ENCODE measurements around the gene MGAT5. TPM values are rescaled to one million over a fixed set of nuclear protein-coding genes. Genes with fewer than 3 reads are reported as not detected.
A peak's percentile ranks its signal among the peaks of the same experiment; 100 is the strongest.

The MGAT5 gene
- total and polyA plus RNA-seq, 2 donors from 2014 or later = 14.3 to 40.9 TPM

- no peak for FAIRE-seq
- intact Hi-C loops (cut with DNase I) = no loop called here
Observed at GRCh38 chr2:134367213-134367612, 113.3 kb downstream of the MGAT5 start.

GRCh38 chr2:134368009-134368817 lies 114.3 kb downstream of the MGAT5 start:
- DNase-seq = peak in 4 of 5 donors; percentile 43 to 80 (median 61)

More at GRCh38 chr2:134367213-134367612, 113.3 kb downstream of the MGAT5 start:
- H3K9ac ChIP-seq (ENCODE audit: low read length in 3 of 3) = no peak overlapping the region
- H3K27ac ChIP-seq (ENCODE audit: low read depth in 2 of 2, low read length in 2 of 2) = no peak overlapping the region
- H3K9me3 ChIP-seq (ENCODE audit: control insufficient read depth in 2 of 3, insufficient read depth in 1 of 3, low read length in 3 of 3) = no peaks in the 10 kb centered on the region
- TF ChIP-seq CTCF (IDR thresholded peaks at IDR 0.05; ENCODE audit: borderline replicate concordance, extremely low read depth, insufficient read depth) = no peak
- no peaks in the 10 kb centered on the region for H3K4me1 ChIP-seq (ENCODE audit: control insufficient read depth in 2 of 3, insufficient read depth in 2 of 3, low read depth in 1 of 3, low read length in 3 of 3)
- H3K36me3 ChIP-seq (ENCODE audit: control insufficient read depth in 2 of 3, insufficient read depth in 3 of 3, low read length in 3 of 3) = no peaks in the 10 kb centered on the region
- H3K27me3 ChIP-seq (ENCODE audit: control insufficient read depth, insufficient read depth, low read length) = no peaks in the 10 kb centered on the region
- DNase-seq = no peak
- H3K4me3 ChIP-seq (ENCODE audit: low read length in 3 of 3) = no peak overlapping the region

GRCh38 chr2:134369220-134369902 lies 115.5 kb downstream of the MGAT5 start:
- H3K9me3 ChIP-seq (ENCODE audit: control insufficient read depth in 2 of 3, insufficient read depth in 1 of 3, low read length in 3 of 3) = no peaks in the 10 kb centered on the region
- no peak for FAIRE-seq
- H3K27me3 ChIP-seq (ENCODE audit: control insufficient read depth, insufficient read depth, low read length) = no peaks in the 10 kb centered on the region
- intact Hi-C loops (cut with DNase I) = no loop called here
- no peaks in the 10 kb centered on the region for H3K4me1 ChIP-seq (ENCODE audit: control insufficient read depth in 2 of 3, insufficient read depth in 2 of 3, low read depth in 1 of 3, low read length in 3 of 3)
- TF ChIP-seq CTCF (IDR thresholded peaks at IDR 0.05; ENCODE audit: borderline replicate concordance, extremely low read depth, insufficient read depth) = no peak
- no peak overlapping the region for H3K27ac ChIP-seq (ENCODE audit: low read depth in 2 of 2, low read length in 2 of 2)
- no peaks in the 10 kb centered on the region for H3K36me3 ChIP-seq (ENCODE audit: control insufficient read depth in 2 of 3, insufficient read depth in 3 of 3, low read length in 3 of 3)
- no peak overlapping the region for H3K9ac ChIP-seq (ENCODE audit: low read length in 3 of 3)
- no peak for DNase-seq
- H3K4me3 ChIP-seq (ENCODE audit: low read length in 3 of 3) = no peak overlapping the region

More at GRCh38 chr2:134368009-134368817, 114.3 kb downstream of the MGAT5 start:
- Histone ChIP-seq H3K9ac (ENCODE audit: low read length in 3 of 3) (no peak overlapping the region), H3K27ac (ENCODE audit: low read depth in 2 of 2, low read length in 2 of 2) (no peak overlapping the region), H3K36me3 (ENCODE audit: control insufficient read depth in 2 of 3, insufficient read depth in 3 of 3, low read length in 3 of 3) (no peaks in the 10 kb centered on the region), H3K4me1 (ENCODE audit: control insufficient read depth in 2 of 3, insufficient read depth in 2 of 3, low read depth in 1 of 3, low read length in 3 of 3) (no peaks in the 10 kb centered on the region), H3K4me3 (ENCODE audit: low read length in 3 of 3) (no peak overlapping the region), H3K27me3 (ENCODE audit: control insufficient read depth, insufficient read depth, low read length) (no peaks in the 10 kb centered on the region), H3K9me3 (ENCODE audit: control insufficient read depth in 2 of 3, insufficient read depth in 1 of 3, low read length in 3 of 3) (no peaks in the 10 kb centered on the region)
- no peak for FAIRE-seq
- TF ChIP-seq CTCF (IDR thresholded peaks at IDR 0.05; ENCODE audit: borderline replicate concordance, extremely low read depth, insufficient read depth) = no peak
- intact Hi-C loops (cut with DNase I) = no loop called here
